HepG2 (cell line): Measurements from ENCODE around the gene CHP1.

Experiments
- CTCF ChIP-seq: sonication (generic); formaldehyde crosslinking; IDR thresholded peaks from 2 replicates; pipeline ENCODE4 v1.5.0; 2020; ENCODE audit warnings: mild to moderate bottlenecking, missing genetic modification reagents, moderate library complexity
- GATAD1 ChIP-seq: IDR thresholded peaks from 2 replicates; pipeline ENCODE4 v1.6.1; 2016; ENCODE audit warnings: missing genetic modification reagents, missing compliant biosample characterization
- ZNF878 ChIP-seq: sonication (generic); formaldehyde crosslinking; IDR thresholded peaks from 2 replicates; pipeline ENCODE4 v1.8.1; 2023; ENCODE audit warnings: mild to moderate bottlenecking, missing genetic modification reagents, moderate library complexity

GRCh38 chr15:41238100-41238499 is 7.0 kb downstream of the CHP1 start:
- no peak for TF ChIP-seq ZNF878 (CRISPR knock-in tag)
- no peak for TF ChIP-seq CTCF
- no peak for TF ChIP-seq GATAD1 (CRISPR knock-in tag)
